ENCODE results near the gene MSRB3.

The MSRB3 gene

DNA sequence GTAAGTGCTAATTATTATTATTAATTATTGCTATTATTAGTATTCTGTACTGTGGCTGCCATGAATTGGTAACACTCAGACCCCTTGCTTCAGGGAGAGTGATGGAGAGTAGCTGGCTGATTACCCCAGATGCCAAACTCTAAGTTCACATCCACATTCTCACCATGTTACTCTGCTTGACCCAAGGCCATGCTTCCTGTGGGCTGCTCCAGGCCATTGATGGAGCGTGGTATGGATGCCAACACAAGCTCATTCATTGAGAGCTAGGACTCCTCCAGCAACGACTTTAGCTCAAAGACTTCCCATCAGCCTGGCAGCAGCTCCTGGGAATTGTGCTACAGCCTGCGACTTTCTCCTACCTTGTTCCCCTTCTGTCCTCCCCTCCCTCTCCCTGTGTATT lies 233.4 kb downstream of the MSRB3 start:
- no peak for DNase-seq (ENCODE audit: low spot score)
- H3K9me3 ChIP-seq (ENCODE audit: severe bottlenecking): no peaks in the 10 kb centered on the region
- no peaks in the 10 kb centered on the region for H3K36me3 ChIP-seq (ENCODE audit: low read depth)
- TF ChIP-seq, protein P1, sequence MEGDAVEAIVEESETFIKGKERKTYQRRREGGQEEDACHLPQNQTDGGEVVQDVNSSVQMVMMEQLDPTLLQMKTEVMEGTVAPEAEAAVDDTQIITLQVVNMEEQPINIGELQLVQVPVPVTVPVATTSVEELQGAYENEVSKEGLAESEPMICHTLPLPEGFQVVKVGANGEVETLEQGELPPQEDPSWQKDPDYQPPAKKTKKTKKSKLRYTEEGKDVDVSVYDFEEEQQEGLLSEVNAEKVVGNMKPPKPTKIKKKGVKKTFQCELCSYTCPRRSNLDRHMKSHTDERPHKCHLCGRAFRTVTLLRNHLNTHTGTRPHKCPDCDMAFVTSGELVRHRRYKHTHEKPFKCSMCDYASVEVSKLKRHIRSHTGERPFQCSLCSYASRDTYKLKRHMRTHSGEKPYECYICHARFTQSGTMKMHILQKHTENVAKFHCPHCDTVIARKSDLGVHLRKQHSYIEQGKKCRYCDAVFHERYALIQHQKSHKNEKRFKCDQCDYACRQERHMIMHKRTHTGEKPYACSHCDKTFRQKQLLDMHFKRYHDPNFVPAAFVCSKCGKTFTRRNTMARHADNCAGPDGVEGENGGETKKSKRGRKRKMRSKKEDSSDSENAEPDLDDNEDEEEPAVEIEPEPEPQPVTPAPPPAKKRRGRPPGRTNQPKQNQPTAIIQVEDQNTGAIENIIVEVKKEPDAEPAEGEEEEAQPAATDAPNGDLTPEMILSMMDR (IDR thresholded peaks at IDR 0.05; ENCODE audit: poor library complexity, severe bottlenecking): no peak
- no peaks in the 10 kb centered on the region for H3K4me1 ChIP-seq (ENCODE audit: insufficient read depth, poor library complexity, severe bottlenecking)
- no peak for ATAC-seq (ENCODE audit: low read depth)
- H3K4me3 ChIP-seq (ENCODE audit: severe bottlenecking): no peak overlapping the region
- H3K27ac ChIP-seq (ENCODE audit: poor library complexity, severe bottlenecking): no peak overlapping the region
- no peaks in the 10 kb centered on the region for H3K27me3 ChIP-seq (ENCODE audit: insufficient read depth, poor library complexity, severe bottlenecking)
